AG09309 (cell line): ENCODE results near the gene MRGPRF.
A peak's percentile ranks its signal among the peaks of the same experiment; 100 is the strongest.
"Not testable (repeated sequence)": the region's sequence is repeated elsewhere in the genome, so short reads cannot be mapped to it uniquely, and the experiment has no call there.

ENCODE experiments used
- DNase-seq: peaks from one replicate; pipeline ENCODE4 v3.0.0-alpha.2; 2010; ENCODE audit warnings: low read depth
- H3K4me3 ChIP-seq: 2 replicates; pipeline ENCODE4 v1.5.1; 2011; ENCODE audit warnings: mild to moderate bottlenecking, low read depth, low read length, moderate library complexity; ENCODE audit not compliant: control insufficient read depth
- CTCF ChIP-seq: IDR thresholded peaks from 2 replicates; pipeline ENCODE4 v1.5.1; 2011; ENCODE audit warnings: mild to moderate bottlenecking, low read depth, low read length, inconsistent platforms; ENCODE audit not compliant: insufficient read depth, control insufficient read depth; ENCODE audit errors: missing control alignments

The MRGPRF gene

GRCh38 chr11:69002110-69002569, 10.9 kb downstream of the MRGPRF start:
- H3K4me3 ChIP-seq: no peak overlapping the region
- no peak for TF ChIP-seq CTCF
- no peak for DNase-seq

GRCh38 chr11:69001243-69002081, 11.6 kb downstream of the MRGPRF start:
- DNase-seq: no peak
- TF ChIP-seq CTCF: no peak
- no peak overlapping the region for H3K4me3 ChIP-seq

GRCh38 chr11:69000831-69001242, 12.2 kb downstream of the MRGPRF start:
- no peak overlapping the region for H3K4me3 ChIP-seq
- peak; percentile 56 for DNase-seq
- TF ChIP-seq CTCF: peak; percentile 64

- DNase-seq: no peak
- TF ChIP-seq CTCF: no peak
- no peak overlapping the region for H3K4me3 ChIP-seq
Measured at GRCh38 chr11:69000391-69000790, 12.7 kb downstream of the MRGPRF start.

- H3K4me3 ChIP-seq, DNase-seq: not testable (repeated sequence)
Measured at GRCh38 chr11:68999748-69000355, 13.2 kb downstream of the MRGPRF start.

- no peak for TF ChIP-seq CTCF
- DNase-seq: no peak
- no peak overlapping the region for H3K4me3 ChIP-seq
Measured at GRCh38 chr11:68999093-68999747, 13.8 kb downstream of the MRGPRF start.

- no peak overlapping the region for H3K4me3 ChIP-seq
- TF ChIP-seq CTCF: no peak
- DNase-seq: no peak
Measured at GRCh38 chr11:68998390-68998911, 14.6 kb downstream of the MRGPRF start.
